ENCODE measurements around the gene NOVA2. TPM values are rescaled to one million over a fixed set of nuclear protein-coding genes. Genes with fewer than 3 reads are reported as not detected.
A peak's percentile ranks its signal among the peaks of the same experiment; 100 is the strongest.

Gene NOVA2
- total RNA-seq, 1 donor from 2014 or later = 11.3 TPM

- Histone ChIP-seq H3K4me3 (no peak overlapping the region), H3K27ac (no peak overlapping the region), H3K27me3 (peaks cover 7% of the 10 kb centered on the region), H3K9me3 (no peaks in the 10 kb centered on the region), H3K36me3 (no peaks in the 10 kb centered on the region), H3K4me1 (peaks cover 4 to 7% of the 10 kb centered on the region in 2 donors)
- no peak for TF ChIP-seq CTCF (IDR thresholded peaks at IDR 0.05)
- intact Hi-C loops (cut with DNase I) = no loop called here
- DNase-seq (ENCODE audit: low spot score in 2 of 2) = peak in 1 of 2 donors; percentile 52
These were observed 47.1 kb upstream of the NOVA2 start for GRCh38 chr19:46020819-46021125.

- TF ChIP-seq CTCF (IDR thresholded peaks at IDR 0.05) = no peak
- Histone ChIP-seq H3K4me3 (no peak overlapping the region), H3K27me3 (peaks cover 7% of the 10 kb centered on the region), H3K9me3 (no peaks in the 10 kb centered on the region), H3K27ac (no peak overlapping the region), H3K36me3 (no peaks in the 10 kb centered on the region), H3K4me1 (peaks cover 12 to 17% of the 10 kb centered on the region in 2 donors)
- intact Hi-C loops (cut with DNase I) = loop anchor here (5.0 kb wide), 1 partner anchor 202 kb away; the partner anchor contains the start of gene RSPH6A
- DNase-seq (ENCODE audit: low spot score in 2 of 2) = no peak
These were observed 45.6 kb upstream of the NOVA2 start for GRCh38 chr19:46019270-46019669.

GRCh38 chr19:46018729-46019251 is 45.1 kb upstream of the NOVA2 start:
- no peak overlapping the region for H3K27ac ChIP-seq
- no peak for TF ChIP-seq CTCF (IDR thresholded peaks at IDR 0.05)
- H3K9me3 ChIP-seq = no peaks in the 10 kb centered on the region
- intact Hi-C loops (cut with DNase I) = loop anchor here (5.0 kb wide), 1 partner anchor 201 kb away; the partner anchor contains the start of gene RSPH6A
- H3K4me1 ChIP-seq = peaks cover 12 to 17% of the 10 kb centered on the region in 2 donors
- DNase-seq (ENCODE audit: low spot score in 2 of 2) = no peak
- peaks cover 7% of the 10 kb centered on the region for H3K27me3 ChIP-seq
- H3K36me3 ChIP-seq = no peaks in the 10 kb centered on the region
- H3K4me3 ChIP-seq = no peak overlapping the region

- no peaks in the 10 kb centered on the region for H3K9me3 ChIP-seq
- intact Hi-C loops (cut with DNase I) = loop anchor here (5.0 kb wide), 1 partner anchor 201 kb away; the partner anchor contains the start of gene RSPH6A
- no peak for DNase-seq (ENCODE audit: low spot score in 2 of 2)
- TF ChIP-seq CTCF (IDR thresholded peaks at IDR 0.05) = no peak
- H3K27ac ChIP-seq = no peak overlapping the region
- H3K4me1 ChIP-seq = peaks cover 12 to 17% of the 10 kb centered on the region in 2 donors
- no peak overlapping the region for H3K4me3 ChIP-seq
- H3K27me3 ChIP-seq = peaks cover 4% of the 10 kb centered on the region
- no peaks in the 10 kb centered on the region for H3K36me3 ChIP-seq
These were observed 44.4 kb upstream of the NOVA2 start for GRCh38 chr19:46017874-46018675.

GRCh38 chr19:46017095-46017429 is 43.4 kb upstream of the NOVA2 start:
- H3K27ac ChIP-seq = no peak overlapping the region
- no peak for TF ChIP-seq CTCF (IDR thresholded peaks at IDR 0.05)
- intact Hi-C loops (cut with DNase I) = loop anchor here (5.0 kb wide), 1 partner anchor 200 kb away; the partner anchor contains the start of gene RSPH6A
- H3K36me3 ChIP-seq = no peaks in the 10 kb centered on the region
- no peak for DNase-seq (ENCODE audit: low spot score in 2 of 2)
- peaks cover 12 to 17% of the 10 kb centered on the region in 2 donors for H3K4me1 ChIP-seq
- no peaks in the 10 kb centered on the region for H3K27me3 ChIP-seq
- peak overlapping the region; percentile 76 to 80 for H3K4me3 ChIP-seq
- H3K9me3 ChIP-seq = no peaks in the 10 kb centered on the region

Data from ascending aorta (tissue), 2 donors.